Panc1 (cell line): ENCODE data around the gene ITGB2. TPM values are rescaled to one million over a fixed set of nuclear protein-coding genes. Genes with fewer than 3 reads are reported as not detected.

ENCODE experiments used
- ATAC-seq: fragments of 200-7000 bp; cut with Tn5 transposase; 2 replicates; pipeline ENCODE4 v1.9.1; 2020; ENCODE audit warnings: mild to moderate bottlenecking, moderate library complexity
- BruUV-seq: library from RNA; stranded (reverse); fragments of 400-500 nt; replicated peaks from 2 replicates; lab custom pipeline; 2021; lab: Mats Ljungman, UMichigan
- CTCF ChIA-PET: fragments of 300-600 bp; sonication (Branson Sonifier 250); formaldehyde crosslinking; loops from one replicate; lab custom pipeline; 2022; ENCODE audit warnings: antibody characterized with exemption; lab: Charles Lee
- POLR2A ChIA-PET: fragments of 300-600 bp; sonication (Branson Sonifier 250); formaldehyde crosslinking; loops from one replicate; lab custom pipeline; 2022; ENCODE audit warnings: antibody characterized with exemption; lab: Charles Lee
- DNase-seq: peaks from one replicate; pipeline ENCODE4 v3.0.0-alpha.2; 2010; ENCODE audit warnings: low read depth, low spot score
- H3K27ac ChIP-seq: 2 replicates; pipeline ENCODE4 v1.5.1; 2011; ENCODE audit warnings: mild to moderate bottlenecking, low read length, inconsistent platforms
- H3K27me3 ChIP-seq: fragments of 200-500 bp; sonication (Bioruptor generic); 2 replicates; pipeline ENCODE4 v1.6.0; 2014; ENCODE audit warnings: low read length, inconsistent platforms; ENCODE audit not compliant: control insufficient read depth, insufficient read depth
- H3K36me3 ChIP-seq: fragments of 200-500 bp; sonication (Bioruptor generic); 2 replicates; pipeline ENCODE4 v1.5.1; 2014; ENCODE audit warnings: inconsistent platforms, mild to moderate bottlenecking, low read length, moderate library complexity; ENCODE audit not compliant: control insufficient read depth, insufficient read depth
- H3K4me1 ChIP-seq: 2 replicates; pipeline ENCODE4 v1.5.1; 2011; ENCODE audit warnings: inconsistent platforms, mild to moderate bottlenecking, low read length, moderate library complexity; ENCODE audit not compliant: control insufficient read depth, insufficient read depth
- H3K4me3 ChIP-seq, 2 experiments: 2 replicates each; pipeline ENCODE4 v1.5.1; 2011 to 2012; ENCODE audit warnings: low read depth in 2 of 2, low read length in 2 of 2, mild to moderate bottlenecking in 2 of 2, inconsistent platforms in 1 of 2, moderate library complexity in 1 of 2
- H3K9me3 ChIP-seq: fragments of 200-500 bp; sonication (Bioruptor generic); 2 replicates; pipeline ENCODE4 v1.5.1; 2014; ENCODE audit warnings: low read depth, mild to moderate bottlenecking, inconsistent platforms, low read length, moderate library complexity; ENCODE audit not compliant: control insufficient read depth, insufficient read depth
- CTCF ChIP-seq: fragments of 450-650 bp; IDR thresholded peaks from 2 replicates; pipeline ENCODE4 v1.5.1; 2017; ENCODE audit warnings: mild to moderate bottlenecking
- POLR2AphosphoS5 ChIP-seq: IDR thresholded peaks from 2 replicates; pipeline ENCODE4 v1.6.1; 2012; ENCODE audit warnings: mild to moderate bottlenecking, low read depth, low read length, moderate library complexity
- REST ChIP-seq, 2 experiments: IDR thresholded peaks; 2 replicates each; pipeline ENCODE4 v1.6.1; 2011 to 2012; ENCODE audit warnings: low read depth in 2 of 2, control low read depth in 1 of 2, low read length in 1 of 2, mild to moderate bottlenecking in 1 of 2, moderate library complexity in 1 of 2; ENCODE audit not compliant: insufficient read depth in 1 of 2
- SIN3A ChIP-seq: IDR thresholded peaks from 2 replicates; pipeline ENCODE4 v1.6.1; 2012; ENCODE audit warnings: low read depth, mild to moderate bottlenecking, low read length, moderate library complexity, borderline replicate concordance; ENCODE audit not compliant: insufficient read depth
- TCF7L2 ChIP-seq: IDR thresholded peaks from 2 replicates; pipeline ENCODE4 v1.6.1; 2011; ENCODE audit warnings: mild to moderate bottlenecking, low read depth, low read length, inconsistent platforms
- in situ Hi-C: cut with HindIII; loops from 2 replicates; pipeline ENCODE4 v1.10.0; 2016; ENCODE audit warnings: low sequenced_read_pairs, low pct_unique_long_range_greater_than_20kb
- intact Hi-C: fragments of 100-400 bp; cut with micrococcal nuclease; formaldehyde crosslinking; loops from one replicate; pipeline ENCODE4 v1.10.0; 2022; ENCODE audit not compliant: unreplicated experiment
- total RNA-seq: library from RNA; stranded (reverse); gene quantifications from one replicate; pipeline ENCODE4 v1.2.1, GENCODE V29; 2021; ENCODE audit not compliant: unreplicated experiment

ITGB2 gene
- total RNA-seq, 1 experiment from 2014 or later: 3.0 TPM

GRCh38 chr21:44966135-44967081 is 45.7 kb upstream of the ITGB2 start:
- Histone ChIP-seq H3K27ac (no peak overlapping the region), H3K9me3 (no peaks in the 10 kb centered on the region), H3K4me1 (no peaks in the 10 kb centered on the region), H3K4me3 (no peak overlapping the region), H3K27me3 (no peaks in the 10 kb centered on the region), H3K36me3 (no peaks in the 10 kb centered on the region; the same call in 1 of the 2 replicates)
- TF ChIP-seq TCF7L2: no peak
- no peak for TF ChIP-seq SIN3A
- no peak for TF ChIP-seq REST (IDR thresholded peaks at IDR 0.05; ENCODE audit: insufficient read depth in 1 of 2, low read depth in 2 of 2, low read length in 1 of 2)
- no peak for TF ChIP-seq CTCF
- TF ChIP-seq POLR2AphosphoS5: no peak
- intact Hi-C loops: no loop called here
- ChIA-PET POLR2A (no interaction called here), CTCF (no interaction called here)
- no TSS peak for BruUV-seq
- in situ Hi-C loops: no loop called here
- DNase-seq: no peak
- no peak for ATAC-seq

GRCh38 chr21:44965251-44966022 is 44.7 kb upstream of the ITGB2 start:
- DNase-seq (no peak), ATAC-seq (no peak)
- H3K4me1 ChIP-seq: no peaks in the 10 kb centered on the region
- intact Hi-C loops (no loop called here), in situ Hi-C loops (no loop called here)
- H3K36me3 ChIP-seq: peaks cover 3% of the 10 kb centered on the region; the same call in 1 of the 2 replicates
- ChIA-PET POLR2A (no interaction called here), CTCF (interaction anchor here (0.6 kb wide), 1 partner anchor 17 kb away, joined by 3 read pairs; no protein-coding TSS in a partner anchor)
- TF ChIP-seq SIN3A (no peak), CTCF (no peak), POLR2AphosphoS5 (no peak), REST (IDR thresholded peaks at IDR 0.05; ENCODE audit: insufficient read depth in 1 of 2, low read depth in 2 of 2, low read length in 1 of 2) (no peak), TCF7L2 (no peak)
- H3K9me3 ChIP-seq: no peaks in the 10 kb centered on the region
- no peaks in the 10 kb centered on the region for H3K27me3 ChIP-seq
- no peak overlapping the region for H3K4me3 ChIP-seq
- H3K27ac ChIP-seq: no peak overlapping the region
- no TSS peak for BruUV-seq
